ENCODE measurements around the gene MYO15B.
"Not testable (repeated sequence)": the region's sequence is repeated elsewhere in the genome, so short reads cannot be mapped to it uniquely, and the experiment has no call there.

MYO15B gene

DNA sequence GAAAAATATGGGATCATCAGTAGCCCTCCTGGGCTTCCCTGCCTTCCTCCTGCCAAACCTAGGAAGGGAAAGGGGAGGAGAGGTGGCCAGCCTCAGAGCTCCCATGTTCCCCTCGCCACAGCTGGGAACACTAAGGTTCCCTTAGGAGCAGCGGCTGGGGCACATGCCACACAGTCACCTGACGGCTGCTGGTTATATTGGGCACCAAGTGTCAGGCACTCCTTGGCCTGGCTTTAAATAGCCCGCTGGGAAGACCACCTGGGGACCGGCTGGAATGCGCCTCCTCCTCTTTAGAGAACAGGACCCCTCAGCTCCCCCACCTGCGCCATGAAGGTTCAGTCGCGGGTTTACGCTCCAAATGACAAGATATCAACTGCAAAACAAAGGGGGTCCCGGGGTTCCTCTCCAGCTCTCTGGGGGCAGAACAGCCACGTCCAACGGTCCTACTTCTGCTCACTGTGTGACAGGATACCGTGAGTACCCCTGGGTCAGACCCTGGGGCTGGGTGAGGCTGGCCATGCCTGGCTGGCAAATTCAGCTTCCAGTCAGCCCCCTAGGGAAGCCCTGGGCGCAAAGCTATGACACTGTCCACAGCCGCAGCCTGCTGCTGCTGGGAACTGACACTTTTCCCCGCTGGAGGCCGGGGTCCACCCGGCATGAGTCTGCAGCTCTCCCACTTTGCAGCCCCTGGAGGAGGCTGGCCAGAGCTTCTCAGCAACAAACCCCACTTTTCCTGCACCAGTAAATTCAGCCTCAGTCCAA, 49.0 kb downstream of the MYO15B start:
- Histone ChIP-seq H3K4me1 (ENCODE audit: insufficient read depth, low read length, severe bottlenecking) (no peaks in the 10 kb centered on the region), H3K79me2 (ENCODE audit: insufficient read depth, low read length) (no peaks in the 10 kb centered on the region), H3K36me3 (ENCODE audit: insufficient read depth, low read length) (peaks cover 4% of the 10 kb centered on the region; the same call in 1 of the 2 replicates), H3F3A (ENCODE audit: insufficient read depth, low read length) (no peaks in the 10 kb centered on the region), H2AFZ (ENCODE audit: low read length) (no peak overlapping the region), H3K9me2 (ENCODE audit: low read depth, low read length) (no peaks in the 10 kb centered on the region), H3K9ac (ENCODE audit: low read length) (no peak overlapping the region), H3K9me3 (ENCODE audit: low read length) (no peaks in the 10 kb centered on the region), H3K4me2 (ENCODE audit: low read length) (no peak overlapping the region), H3K27ac (ENCODE audit: low read depth, low read length, poor library complexity, severe bottlenecking) (no peak overlapping the region), H4K20me1 (ENCODE audit: insufficient read depth, low read length) (no peaks in the 10 kb centered on the region), H3K27me3 (ENCODE audit: insufficient read depth, low read length) (no peaks in the 10 kb centered on the region), H3K4me3 (ENCODE audit: low read depth, low read length, poor library complexity, severe bottlenecking) (no peak overlapping the region)
- no peak for TF ChIP-seq EZH2 (IDR thresholded peaks at IDR 0.05; ENCODE audit: borderline replicate concordance, low read length)
- TF ChIP-seq, protein P1, sequence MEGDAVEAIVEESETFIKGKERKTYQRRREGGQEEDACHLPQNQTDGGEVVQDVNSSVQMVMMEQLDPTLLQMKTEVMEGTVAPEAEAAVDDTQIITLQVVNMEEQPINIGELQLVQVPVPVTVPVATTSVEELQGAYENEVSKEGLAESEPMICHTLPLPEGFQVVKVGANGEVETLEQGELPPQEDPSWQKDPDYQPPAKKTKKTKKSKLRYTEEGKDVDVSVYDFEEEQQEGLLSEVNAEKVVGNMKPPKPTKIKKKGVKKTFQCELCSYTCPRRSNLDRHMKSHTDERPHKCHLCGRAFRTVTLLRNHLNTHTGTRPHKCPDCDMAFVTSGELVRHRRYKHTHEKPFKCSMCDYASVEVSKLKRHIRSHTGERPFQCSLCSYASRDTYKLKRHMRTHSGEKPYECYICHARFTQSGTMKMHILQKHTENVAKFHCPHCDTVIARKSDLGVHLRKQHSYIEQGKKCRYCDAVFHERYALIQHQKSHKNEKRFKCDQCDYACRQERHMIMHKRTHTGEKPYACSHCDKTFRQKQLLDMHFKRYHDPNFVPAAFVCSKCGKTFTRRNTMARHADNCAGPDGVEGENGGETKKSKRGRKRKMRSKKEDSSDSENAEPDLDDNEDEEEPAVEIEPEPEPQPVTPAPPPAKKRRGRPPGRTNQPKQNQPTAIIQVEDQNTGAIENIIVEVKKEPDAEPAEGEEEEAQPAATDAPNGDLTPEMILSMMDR (IDR thresholded peaks at IDR 0.05; ENCODE audit: low read length), result no peak

GRCh38 chr17:75637143-75637538, 49.5 kb downstream of the MYO15B start:
- Histone ChIP-seq H2AFZ (ENCODE audit: low read length) (no peak overlapping the region), H3K36me3 (ENCODE audit: insufficient read depth, low read length) (peaks cover under 1% of the 10 kb centered on the region; the same call in 1 of the 2 replicates), H3K9ac (ENCODE audit: low read length) (no peak overlapping the region), H3F3A (ENCODE audit: insufficient read depth, low read length) (no peaks in the 10 kb centered on the region), H3K4me3 (ENCODE audit: low read depth, low read length, poor library complexity, severe bottlenecking) (no peak overlapping the region), H3K9me3 (ENCODE audit: low read length) (no peaks in the 10 kb centered on the region), H3K4me1 (ENCODE audit: insufficient read depth, low read length, severe bottlenecking) (no peaks in the 10 kb centered on the region), H3K27ac (ENCODE audit: low read depth, low read length, poor library complexity, severe bottlenecking) (no peak overlapping the region), H3K9me2 (ENCODE audit: low read depth, low read length) (no peaks in the 10 kb centered on the region), H3K79me2 (ENCODE audit: insufficient read depth, low read length) (no peaks in the 10 kb centered on the region), H3K4me2 (ENCODE audit: low read length) (no peak overlapping the region), H3K27me3 (ENCODE audit: insufficient read depth, low read length) (no peaks in the 10 kb centered on the region), H4K20me1 (ENCODE audit: insufficient read depth, low read length) (no peaks in the 10 kb centered on the region)
- TF ChIP-seq, protein P1 (IDR thresholded peaks at IDR 0.05; ENCODE audit: low read length), result no peak
- TF ChIP-seq EZH2 (IDR thresholded peaks at IDR 0.05; ENCODE audit: borderline replicate concordance, low read length), result no peak

- H3K9me3 ChIP-seq (ENCODE audit: low read length), result no peaks in the 10 kb centered on the region
- H2AFZ ChIP-seq (ENCODE audit: low read length), result no peak overlapping the region
- H3K9ac ChIP-seq (ENCODE audit: low read length), result no peak overlapping the region
- H4K20me1 ChIP-seq (ENCODE audit: insufficient read depth, low read length), result no peaks in the 10 kb centered on the region
- no peaks in the 10 kb centered on the region for H3F3A ChIP-seq (ENCODE audit: insufficient read depth, low read length)
- H3K4me1 ChIP-seq (ENCODE audit: insufficient read depth, low read length, severe bottlenecking), result no peaks in the 10 kb centered on the region
- no peak overlapping the region for H3K4me3 ChIP-seq (ENCODE audit: low read depth, low read length, poor library complexity, severe bottlenecking)
- H3K36me3 ChIP-seq (ENCODE audit: insufficient read depth, low read length), result no peaks in the 10 kb centered on the region
- H3K27ac ChIP-seq (ENCODE audit: low read depth, low read length, poor library complexity, severe bottlenecking), result no peak overlapping the region
- TF ChIP-seq, protein P1 (IDR thresholded peaks at IDR 0.05; ENCODE audit: low read length), result no peak
- no peak for TF ChIP-seq EZH2 (IDR thresholded peaks at IDR 0.05; ENCODE audit: borderline replicate concordance, low read length)
- H3K4me2 ChIP-seq (ENCODE audit: low read length), result no peak overlapping the region
- no peaks in the 10 kb centered on the region for H3K79me2 ChIP-seq (ENCODE audit: insufficient read depth, low read length)
- H3K9me2 ChIP-seq (ENCODE audit: low read depth, low read length), result no peaks in the 10 kb centered on the region
- no peaks in the 10 kb centered on the region for H3K27me3 ChIP-seq (ENCODE audit: insufficient read depth, low read length)
Observed at GRCh38 chr17:75637551-75637950, 50.0 kb downstream of the MYO15B start.

- H3K4me1 ChIP-seq (ENCODE audit: insufficient read depth, low read length, severe bottlenecking); H4K20me1 ChIP-seq (ENCODE audit: insufficient read depth, low read length); H3K9me2 ChIP-seq (ENCODE audit: low read depth, low read length); H3K36me3 ChIP-seq (ENCODE audit: insufficient read depth, low read length); H3K4me2 ChIP-seq (ENCODE audit: low read length); H2AFZ ChIP-seq (ENCODE audit: low read length); H3K79me2 ChIP-seq (ENCODE audit: insufficient read depth, low read length); H3F3A ChIP-seq (ENCODE audit: insufficient read depth, low read length); H3K9ac ChIP-seq (ENCODE audit: low read length); H3K4me3 ChIP-seq (ENCODE audit: low read depth, low read length, poor library complexity, severe bottlenecking); H3K27ac ChIP-seq (ENCODE audit: low read depth, low read length, poor library complexity, severe bottlenecking); H3K27me3 ChIP-seq (ENCODE audit: insufficient read depth, low read length); H3K9me3 ChIP-seq (ENCODE audit: low read length): not testable (repeated sequence)
Observed at GRCh38 chr17:75638039-75638438, 50.4 kb downstream of the MYO15B start.
